ENCODE data around the gene AGAP3.

- no peak for TF ChIP-seq POLR2A (IDR thresholded peaks at IDR 0.05; ENCODE audit: low read length)
- no peak for TF ChIP-seq GATA1 (IDR thresholded peaks at IDR 0.05; ENCODE audit: low read depth, low read length)
Measured at GRCh38 chr7:151121380-151122170, 35.3 kb downstream of the AGAP3 start.

Data from erythroblast (primary cell).